Measurements from ENCODE around the gene WDR17. TPM values are rescaled to one million over a fixed set of nuclear protein-coding genes. Genes with fewer than 3 reads are reported as not detected.
A peak's percentile ranks its signal among the peaks of the same experiment; 100 is the strongest.

WDR17 gene
- total RNA-seq, 1 donor from 2014 or later = 1.8 TPM

DNA sequence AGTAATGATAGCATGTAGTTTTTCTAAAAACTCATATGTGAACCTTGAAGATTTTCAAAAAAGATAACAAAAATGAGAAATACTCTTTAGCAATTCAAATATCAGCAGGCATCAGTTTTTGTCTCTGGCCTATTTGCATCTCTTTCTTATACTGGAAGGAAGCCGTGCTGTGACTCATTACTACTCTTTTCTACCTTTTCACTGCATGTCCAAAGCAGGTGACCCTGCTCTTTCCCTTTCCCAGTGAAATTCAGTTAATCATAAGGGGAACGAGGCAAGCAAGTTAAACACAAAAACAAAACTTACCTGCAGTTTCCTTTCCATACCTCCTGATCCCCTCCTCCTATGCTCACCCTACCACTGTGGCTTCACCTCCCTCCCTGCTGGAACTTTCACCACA is 120.4 kb downstream of the WDR17 start:
- no peak overlapping the region for H3K4me3 ChIP-seq (ENCODE audit: insufficient read depth, low read depth, low read length)

GRCh38 chr4:176186671-176187395 is 121.2 kb downstream of the WDR17 start:
- Histone ChIP-seq H4K20me1 (ENCODE audit: insufficient read depth, low read length) (no peaks in the 10 kb centered on the region), H3K4me1 (ENCODE audit: insufficient read depth, low read length) (peaks cover 7% of the 10 kb centered on the region), H2AFZ (ENCODE audit: low read depth, low read length) (no peak overlapping the region), H3K79me2 (ENCODE audit: insufficient read depth, low read length) (no peaks in the 10 kb centered on the region), H3K9me3 (ENCODE audit: insufficient read depth, low read depth, low read length) (no peaks in the 10 kb centered on the region), H3K27ac (ENCODE audit: low read depth, low read length) (no peak overlapping the region), H3K4me3 (ENCODE audit: insufficient read depth, low read depth, low read length) (no peak overlapping the region), H3K9ac (ENCODE audit: low read length) (no peak overlapping the region), H3K4me2 (ENCODE audit: low read length) (no peak overlapping the region), H3K36me3 (ENCODE audit: insufficient read depth, low read length) (no peaks in the 10 kb centered on the region), H3K27me3 (ENCODE audit: insufficient read depth, low read length) (no peaks in the 10 kb centered on the region)
- H3K4me3 Mint-ChIP-seq (ENCODE audit: unreplicated experiment) = no peak overlapping the region
- peaks cover 7% of the 10 kb centered on the region for H3K4me1 Mint-ChIP-seq (ENCODE audit: low read depth, unreplicated experiment)
- no peaks in the 10 kb centered on the region for H3K27me3 Mint-ChIP-seq (ENCODE audit: low read depth, unreplicated experiment)
- DNase-seq (ENCODE audit: low read depth) (no peak), FAIRE-seq (no peak)
- no peak overlapping the region for H3K27ac Mint-ChIP-seq (ENCODE audit: unreplicated experiment)
- TF ChIP-seq EZH2 (IDR thresholded peaks at IDR 0.05; ENCODE audit: insufficient read depth, low read length) (no peak), CTCF (IDR thresholded peaks at IDR 0.05; ENCODE audit: insufficient read depth, low read depth, low read length) (no peak)
- H3K9me3 Mint-ChIP-seq (ENCODE audit: unreplicated experiment) = no peaks in the 10 kb centered on the region
- H3K36me3 Mint-ChIP-seq (ENCODE audit: low read depth, unreplicated experiment) = no peaks in the 10 kb centered on the region

More for the DNA sequence above, 120.4 kb downstream of the WDR17 start:
- no peaks in the 10 kb centered on the region for H3K9me3 ChIP-seq (ENCODE audit: insufficient read depth, low read depth, low read length)
- H3K36me3 ChIP-seq (ENCODE audit: insufficient read depth, low read length) = no peaks in the 10 kb centered on the region
- no peaks in the 10 kb centered on the region for H4K20me1 ChIP-seq (ENCODE audit: insufficient read depth, low read length)
- DNase-seq (ENCODE audit: low read depth) (no peak), FAIRE-seq (no peak)
- peak overlapping the region; percentile 18 for H2AFZ ChIP-seq (ENCODE audit: low read depth, low read length)
- H3K4me1 Mint-ChIP-seq (ENCODE audit: low read depth, unreplicated experiment) = peaks cover 7% of the 10 kb centered on the region
- no peak overlapping the region for H3K4me3 Mint-ChIP-seq (ENCODE audit: unreplicated experiment)
- H3K27ac ChIP-seq (ENCODE audit: low read depth, low read length) = no peak overlapping the region
- no peaks in the 10 kb centered on the region for H3K27me3 ChIP-seq (ENCODE audit: insufficient read depth, low read length)
- H3K36me3 Mint-ChIP-seq (ENCODE audit: low read depth, unreplicated experiment) = no peaks in the 10 kb centered on the region
- H3K27me3 Mint-ChIP-seq (ENCODE audit: low read depth, unreplicated experiment) = no peaks in the 10 kb centered on the region
- H3K9me3 Mint-ChIP-seq (ENCODE audit: unreplicated experiment) = no peaks in the 10 kb centered on the region
- TF ChIP-seq CTCF (IDR thresholded peaks at IDR 0.05; ENCODE audit: insufficient read depth, low read depth, low read length) (no peak), EZH2 (IDR thresholded peaks at IDR 0.05; ENCODE audit: insufficient read depth, low read length) (no peak)
- no peak overlapping the region for H3K9ac ChIP-seq (ENCODE audit: low read length)
- peaks cover 7% of the 10 kb centered on the region for H3K4me1 ChIP-seq (ENCODE audit: insufficient read depth, low read length)
- no peaks in the 10 kb centered on the region for H3K79me2 ChIP-seq (ENCODE audit: insufficient read depth, low read length)
- no peak overlapping the region for H3K27ac Mint-ChIP-seq (ENCODE audit: unreplicated experiment)
- H3K4me2 ChIP-seq (ENCODE audit: low read length) = no peak overlapping the region

DNA sequence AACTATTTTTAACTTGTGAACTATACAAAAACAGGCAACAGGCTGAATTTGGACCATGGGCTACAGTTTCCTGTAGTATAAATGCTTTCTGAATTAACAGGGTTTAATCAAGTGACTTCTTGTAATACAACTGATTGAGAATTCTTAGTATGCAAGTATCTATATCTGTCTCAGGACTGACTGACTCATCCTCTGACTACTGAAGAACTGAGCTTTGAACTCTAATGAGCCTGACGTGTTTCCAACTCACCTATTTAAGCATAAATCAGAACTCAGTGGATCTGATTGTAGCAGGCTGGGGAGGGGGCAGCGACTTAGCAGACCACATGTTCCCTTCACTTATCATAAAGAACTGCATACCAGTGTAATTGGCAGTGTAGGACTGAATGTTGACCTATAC is 122.0 kb downstream of the WDR17 start:
- Histone ChIP-seq H3K27ac (ENCODE audit: low read depth, low read length) (no peak overlapping the region), H3K36me3 (ENCODE audit: insufficient read depth, low read length) (no peaks in the 10 kb centered on the region), H3K4me3 (ENCODE audit: insufficient read depth, low read depth, low read length) (no peak overlapping the region), H2AFZ (ENCODE audit: low read depth, low read length) (no peak overlapping the region), H4K20me1 (ENCODE audit: insufficient read depth, low read length) (no peaks in the 10 kb centered on the region), H3K4me2 (ENCODE audit: low read length) (no peak overlapping the region), H3K9ac (ENCODE audit: low read length) (no peak overlapping the region), H3K9me3 (ENCODE audit: insufficient read depth, low read depth, low read length) (no peaks in the 10 kb centered on the region), H3K27me3 (ENCODE audit: insufficient read depth, low read length) (no peaks in the 10 kb centered on the region), H3K4me1 (ENCODE audit: insufficient read depth, low read length) (peaks cover 7% of the 10 kb centered on the region), H3K79me2 (ENCODE audit: insufficient read depth, low read length) (no peaks in the 10 kb centered on the region)
- DNase-seq (ENCODE audit: low read depth) = peak; percentile 62
- no peaks in the 10 kb centered on the region for H3K36me3 Mint-ChIP-seq (ENCODE audit: low read depth, unreplicated experiment)
- peak; percentile 26 for FAIRE-seq
- TF ChIP-seq CTCF (IDR thresholded peaks at IDR 0.05; ENCODE audit: insufficient read depth, low read depth, low read length) = no peak
- no peak for TF ChIP-seq EZH2 (IDR thresholded peaks at IDR 0.05; ENCODE audit: insufficient read depth, low read length)
- no peaks in the 10 kb centered on the region for H3K9me3 Mint-ChIP-seq (ENCODE audit: unreplicated experiment)
- H3K27ac Mint-ChIP-seq (ENCODE audit: unreplicated experiment) = no peak overlapping the region
- H3K4me1 Mint-ChIP-seq (ENCODE audit: low read depth, unreplicated experiment) = peaks cover 7% of the 10 kb centered on the region
- no peaks in the 10 kb centered on the region for H3K27me3 Mint-ChIP-seq (ENCODE audit: low read depth, unreplicated experiment)
- H3K4me3 Mint-ChIP-seq (ENCODE audit: unreplicated experiment) = no peak overlapping the region
